Glutamatergic neuron (in vitro differentiated cells): ENCODE results near the gene SLC45A3. TPM values are rescaled to one million over a fixed set of nuclear protein-coding genes. Genes with fewer than 3 reads are reported as not detected.
A peak's percentile ranks its signal among the peaks of the same experiment; 100 is the strongest.

Experiments used
- DNase-seq: peaks from one replicate; pipeline ENCODE4 v3.0.0; 2022
- H3K27ac Mint-ChIP-seq: one replicate; pipeline ENCODE4 v1.8.0; 2020; ENCODE audit warnings: mild to moderate bottlenecking, mixed read lengths, inconsistent platforms; ENCODE audit not compliant: unreplicated experiment
- H3K27me3 Mint-ChIP-seq: one replicate; pipeline ENCODE4 v1.8.0; 2020; ENCODE audit warnings: mild to moderate bottlenecking, moderate library complexity, mixed read lengths, inconsistent platforms; ENCODE audit not compliant: unreplicated experiment
- H3K36me3 Mint-ChIP-seq: one replicate; pipeline ENCODE4 v1.8.0; 2020; ENCODE audit warnings: mild to moderate bottlenecking, mixed read lengths, inconsistent platforms; ENCODE audit not compliant: unreplicated experiment
- H3K4me1 Mint-ChIP-seq: one replicate; pipeline ENCODE4 v1.8.0; 2020; ENCODE audit warnings: mild to moderate bottlenecking, low read depth, mixed read lengths, inconsistent platforms; ENCODE audit not compliant: unreplicated experiment
- H3K4me3 Mint-ChIP-seq: one replicate; pipeline ENCODE4 v1.8.0; 2020; ENCODE audit warnings: mild to moderate bottlenecking, mixed read lengths, inconsistent platforms; ENCODE audit not compliant: unreplicated experiment
- H3K9me3 Mint-ChIP-seq: one replicate; pipeline ENCODE4 v1.8.0; 2020; ENCODE audit warnings: mild to moderate bottlenecking, moderate library complexity, mixed read lengths, inconsistent platforms; ENCODE audit not compliant: unreplicated experiment
- total RNA-seq: library from RNA; stranded (reverse); fragmentation: NEBNext Ultra II Directional; extraction: Animal tissue kit (Norgen Biotek cat#: 25700); gene quantifications from one replicate; pipeline ENCODE4 v1.2.1, GENCODE V29; 2021; ENCODE audit not compliant: unreplicated experiment
- TF ChIP-seq, protein P1 (sequence below): fragments of 200-600 bp; sonication (generic); IDR thresholded peaks from one replicate; pipeline ENCODE4 v1.5.0; 2021; ENCODE audit not compliant: partially characterized antibody, unreplicated experiment

SLC45A3 gene
- total RNA-seq, 1 donor from 2014 or later: 3.7 TPM

DNA sequence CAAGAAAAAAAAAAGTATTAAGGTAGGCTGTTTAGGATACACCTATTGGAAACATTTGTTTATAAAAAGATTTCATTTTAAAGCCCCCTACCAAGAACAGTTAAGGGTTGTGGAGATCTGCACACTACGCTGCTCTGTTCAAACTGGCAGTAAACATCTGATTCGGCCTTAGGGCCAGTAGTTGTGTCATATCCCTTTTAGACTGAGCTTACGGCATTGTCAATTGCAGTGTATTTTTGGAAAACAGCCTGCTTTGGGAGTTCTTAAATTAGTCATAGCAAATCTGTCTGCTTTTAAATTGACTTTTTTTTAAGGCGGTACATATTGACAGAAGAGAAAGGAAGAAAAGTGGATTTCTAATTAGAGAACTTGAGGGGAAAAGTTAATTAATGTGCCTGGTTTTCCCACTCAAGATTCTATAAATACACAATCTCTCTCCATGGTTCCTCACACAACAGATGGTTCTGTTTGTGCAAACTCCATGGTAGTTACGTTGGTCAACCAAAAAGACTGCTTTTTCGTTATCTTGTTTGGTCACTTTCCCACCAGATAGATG is 46.8 kb downstream of the SLC45A3 start:
- H3K4me3 Mint-ChIP-seq: no peak overlapping the region
- H3K9me3 Mint-ChIP-seq: peaks cover 6% of the 10 kb centered on the region
- no peak overlapping the region for H3K27ac Mint-ChIP-seq
- TF ChIP-seq, protein P1, sequence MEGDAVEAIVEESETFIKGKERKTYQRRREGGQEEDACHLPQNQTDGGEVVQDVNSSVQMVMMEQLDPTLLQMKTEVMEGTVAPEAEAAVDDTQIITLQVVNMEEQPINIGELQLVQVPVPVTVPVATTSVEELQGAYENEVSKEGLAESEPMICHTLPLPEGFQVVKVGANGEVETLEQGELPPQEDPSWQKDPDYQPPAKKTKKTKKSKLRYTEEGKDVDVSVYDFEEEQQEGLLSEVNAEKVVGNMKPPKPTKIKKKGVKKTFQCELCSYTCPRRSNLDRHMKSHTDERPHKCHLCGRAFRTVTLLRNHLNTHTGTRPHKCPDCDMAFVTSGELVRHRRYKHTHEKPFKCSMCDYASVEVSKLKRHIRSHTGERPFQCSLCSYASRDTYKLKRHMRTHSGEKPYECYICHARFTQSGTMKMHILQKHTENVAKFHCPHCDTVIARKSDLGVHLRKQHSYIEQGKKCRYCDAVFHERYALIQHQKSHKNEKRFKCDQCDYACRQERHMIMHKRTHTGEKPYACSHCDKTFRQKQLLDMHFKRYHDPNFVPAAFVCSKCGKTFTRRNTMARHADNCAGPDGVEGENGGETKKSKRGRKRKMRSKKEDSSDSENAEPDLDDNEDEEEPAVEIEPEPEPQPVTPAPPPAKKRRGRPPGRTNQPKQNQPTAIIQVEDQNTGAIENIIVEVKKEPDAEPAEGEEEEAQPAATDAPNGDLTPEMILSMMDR: no peak
- no peaks in the 10 kb centered on the region for H3K36me3 Mint-ChIP-seq
- no peak for DNase-seq
- H3K4me1 Mint-ChIP-seq: peaks cover 6% of the 10 kb centered on the region
- peaks cover 10% of the 10 kb centered on the region for H3K27me3 Mint-ChIP-seq

DNA sequence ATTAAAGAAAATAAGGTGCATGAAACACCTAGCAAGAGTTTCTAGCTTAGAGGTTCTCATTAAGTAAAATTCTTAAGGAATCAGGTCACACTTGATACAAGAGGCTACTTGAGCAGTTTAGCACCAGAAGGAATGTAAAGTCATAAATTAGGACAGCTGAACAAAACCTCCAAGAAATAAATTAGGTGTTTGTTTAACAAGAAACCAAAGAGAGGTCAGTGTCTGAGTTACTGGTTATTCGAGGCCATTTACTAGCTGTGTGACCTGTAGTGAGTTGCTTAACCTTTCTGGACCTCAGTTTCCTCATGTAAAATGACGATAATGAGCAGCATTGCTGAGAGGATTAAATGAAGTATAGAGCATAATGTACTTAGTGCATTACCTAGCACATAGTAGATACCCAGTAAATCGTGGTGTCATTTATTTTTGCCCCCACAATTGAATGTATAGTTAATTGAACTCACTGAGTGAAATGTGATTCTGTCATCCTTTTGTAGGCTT is 47.6 kb downstream of the SLC45A3 start:
- no peak for DNase-seq
- Mint-ChIP-seq H3K4me3 (peak overlapping the region; percentile 91), H3K9me3 (peaks cover 6% of the 10 kb centered on the region), H3K4me1 (peaks cover 6% of the 10 kb centered on the region), H3K27ac (peak overlapping the region; percentile 89), H3K27me3 (peaks cover 6% of the 10 kb centered on the region), H3K36me3 (no peaks in the 10 kb centered on the region)
- TF ChIP-seq, protein P1: no peak

DNA sequence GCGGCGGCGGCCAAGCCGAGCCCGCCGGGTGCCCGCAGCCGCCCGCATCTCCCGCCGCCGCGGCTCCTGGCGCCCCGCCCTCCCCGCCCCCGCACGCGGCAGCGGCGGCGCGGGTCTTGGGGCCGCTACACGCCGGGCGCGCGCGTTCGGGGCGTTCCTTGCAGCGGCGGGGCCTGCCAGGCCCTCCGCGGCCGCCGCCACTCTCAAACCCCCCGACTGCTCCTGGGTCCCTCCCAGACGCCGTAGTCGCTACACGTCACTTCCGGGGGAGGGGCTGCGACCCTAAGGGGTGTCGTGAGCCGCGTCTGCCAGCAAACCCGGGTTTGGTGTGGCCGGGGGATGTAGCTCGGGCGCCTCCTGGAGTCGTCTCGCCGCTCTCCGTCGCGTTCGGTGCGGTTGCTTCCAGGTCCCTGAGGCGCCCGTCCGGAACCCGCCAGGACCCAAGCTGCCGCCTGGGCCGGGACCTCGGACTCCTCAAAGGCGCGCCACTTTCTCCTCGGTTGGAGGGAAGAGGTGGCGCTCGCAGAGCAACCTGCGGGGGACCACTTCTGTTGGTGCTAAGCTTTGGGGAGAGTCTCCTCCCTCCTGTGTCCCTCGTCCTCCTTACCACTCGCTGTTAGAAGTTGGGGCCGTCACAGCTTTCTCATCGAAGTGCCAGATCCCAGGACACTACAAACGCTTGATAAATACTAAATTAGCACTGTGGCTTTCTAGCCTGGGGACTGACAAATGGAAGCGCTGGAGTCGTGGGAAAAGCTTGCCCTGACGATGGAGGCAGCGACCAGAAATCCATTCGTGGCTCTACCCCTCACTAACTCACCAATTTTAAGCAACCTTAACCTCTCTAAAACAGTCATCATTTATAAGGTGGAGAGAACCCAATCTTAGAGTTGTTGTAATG is 48.3 kb downstream of the SLC45A3 start, which contains the start of gene ELK4:
Gene ELK4 (minus strand): TSS at position 244 of the 901 bp plus-strand sequence. CDS start 8,129 bp downstream, outside the sequence.
- Mint-ChIP-seq H3K4me3 (peak within 1 kb of the TSS; percentile 100), H3K27me3 (peaks cover 7% of the 10 kb centered on the region), H3K27ac (peak within 1 kb of the TSS; percentile 96), H3K36me3 (no peaks in the 10 kb centered on the region), H3K9me3 (peaks cover 6% of the 10 kb centered on the region), H3K4me1 (peaks cover 6% of the 10 kb centered on the region)
- DNase-seq: peak; percentile 99
- TF ChIP-seq, protein P1: no peak

GRCh38 chr1:205631010-205631767 is 49.1 kb downstream of the SLC45A3 start:
- Mint-ChIP-seq H3K27ac (peak overlapping the region; percentile 96), H3K4me3 (peak overlapping the region; percentile 100), H3K36me3 (no peaks in the 10 kb centered on the region), H3K9me3 (peaks cover 6% of the 10 kb centered on the region), H3K27me3 (peaks cover 8% of the 10 kb centered on the region), H3K4me1 (peaks cover 6% of the 10 kb centered on the region)
- peak; percentile 73 for DNase-seq
- TF ChIP-seq, protein P1: no peak
